ENCODE results near the gene NCBP3. TPM values are rescaled to one million over a fixed set of nuclear protein-coding genes. Genes with fewer than 3 reads are reported as not detected.

NCBP3 gene
- total and polyA plus RNA-seq, 2 donors (not counting 3 experiments of a cell fraction or from before 2014, with no cell fraction given), result 18.2 to 51.1 TPM

- TF ChIP-seq MAX (IDR thresholded peaks at IDR 0.05; ENCODE audit: insufficient read depth, insufficient read length) (no peak), CTCF (IDR thresholded peaks at IDR 0.05; ENCODE audit: extremely low read depth in 1 of 2, insufficient read depth in 1 of 2, low read depth in 1 of 2, low read length in 2 of 2) (no peak), GATA2 (IDR thresholded peaks at IDR 0.05; ENCODE audit: insufficient read depth, insufficient read length, low read depth, low read length) (no peak), JUN (IDR thresholded peaks at IDR 0.05; ENCODE audit: borderline replicate concordance, insufficient read depth, insufficient read length, low read depth) (no peak), POLR2AphosphoS5 (IDR thresholded peaks at IDR 0.05; ENCODE audit: insufficient read depth, low read depth, low read length) (no peak), POLR2A (IDR thresholded peaks at IDR 0.05; ENCODE audit: low read depth, low read length) (no peak), EZH2 (IDR thresholded peaks at IDR 0.05; ENCODE audit: borderline replicate concordance, low read depth, low read length, severe bottlenecking) (no peak), MYC (IDR thresholded peaks at IDR 0.05; ENCODE audit: low read depth, low read length) (no peak), FOS (IDR thresholded peaks at IDR 0.05; ENCODE audit: borderline replicate concordance, insufficient read depth, low read length) (no peak)
- H4K20me1 ChIP-seq (replicated peaks; ENCODE audit: control insufficient read depth, extremely low read depth, insufficient read depth, low read length), result no peaks in the 10 kb centered on the region
- no peak for FAIRE-seq
- H3K9me1 ChIP-seq (replicated peaks; ENCODE audit: control insufficient read depth, extremely low read depth, insufficient read depth, low read length), result no peaks in the 10 kb centered on the region
- H3K36me3 ChIP-seq (ENCODE audit: control insufficient read depth in 2 of 2, extremely low read depth in 1 of 2, insufficient read depth in 2 of 2, low read length in 2 of 2), result peaks cover 0 to 5% of the 10 kb centered on the region in 2 experiments
- DNase-seq (ENCODE audit: low read depth, low spot score), result no peak
- no peaks in the 10 kb centered on the region for H3K79me2 ChIP-seq (ENCODE audit: control insufficient read depth, insufficient read depth, low read length)
- ChIA-PET POLR2A (no interaction called here), CTCF (interaction anchor here (0.7 to 1.5 kb wide), 3 partner anchors 13 to 144 kb away, joined by 3 to 6 read pairs (median 3); partner anchors contain the start of gene CAMKK1)
- no peak overlapping the region for H3K9ac ChIP-seq (replicated peaks; ENCODE audit: extremely low read depth, insufficient read depth, low read length)
- H3K27ac ChIP-seq (ENCODE audit: insufficient read depth, low read depth, low read length), result no peak overlapping the region
- dilution Hi-C loops (cut with MboI; ENCODE audit: extremely low pct_ligation_motif_present, low sequenced_read_pairs), result no loop called here
- H3K27me3 ChIP-seq (ENCODE audit: control insufficient read depth in 2 of 2, insufficient read depth in 2 of 2, low read length in 2 of 2), result no peaks in the 10 kb centered on the region
- H3K4me2 ChIP-seq (ENCODE audit: insufficient read depth, low read length), result no peak overlapping the region
- no peaks in the 10 kb centered on the region for H3K4me1 ChIP-seq (ENCODE audit: control insufficient read depth, extremely low read depth, insufficient read depth, low read length)
- H3K4me3 ChIP-seq (replicated peaks in 1 of 3; ENCODE audit: insufficient read depth in 1 of 3, low read depth in 1 of 3, low read length in 3 of 3), result no peak overlapping the region
- no peak overlapping the region for H2AFZ ChIP-seq (ENCODE audit: low read depth, low read length)
- BruUV-seq (replicated peaks), result no TSS peak
- no peaks in the 10 kb centered on the region for H3K9me3 ChIP-seq (replicated peaks; ENCODE audit: control insufficient read depth, insufficient read depth, low read length)
- intact Hi-C loops (cut with micrococcal nuclease), result no loop called here
Measured at GRCh38 chr17:3879591-3880417, 33.8 kb upstream of the NCBP3 start.

All from endothelial cell of umbilical vein (primary cell).